Lower lobe of right lung (tissue), 2 donors: Measurements from ENCODE around the gene TENM4. TPM values are rescaled to one million over a fixed set of nuclear protein-coding genes. Genes with fewer than 3 reads are reported as not detected.

Experiments
- ATAC-seq, 2 donors: fragments of 200-7000 bp; cut with Tn5 transposase; one replicate each; pipeline ENCODE4 v1.9.1; 2020 to 2022; ENCODE audit warnings: mild to moderate bottlenecking in 2 of 2, moderate library complexity in 2 of 2
- DNase-seq: peaks from one replicate; pipeline ENCODE4 v3.0.0-alpha.2; 2020
- H3K27ac ChIP-seq: fragments of 200-600 bp; one replicate; pipeline ENCODE4 v1.8.0; 2022
- H3K27me3 ChIP-seq: fragments of 200-600 bp; one replicate; pipeline ENCODE4 v1.8.0; 2022; ENCODE audit warnings: low read depth
- H3K36me3 ChIP-seq: fragments of 200-600 bp; one replicate; pipeline ENCODE4 v1.8.0; 2022; ENCODE audit warnings: mild to moderate bottlenecking
- H3K4me1 ChIP-seq: fragments of 200-600 bp; one replicate; pipeline ENCODE4 v1.8.0; 2022
- H3K4me3 ChIP-seq: fragments of 200-600 bp; one replicate; pipeline ENCODE4 v1.8.0; 2022; ENCODE audit warnings: mild to moderate bottlenecking
- H3K9me3 ChIP-seq: fragments of 200-600 bp; one replicate; pipeline ENCODE4 v1.8.0; 2022
- CTCF ChIP-seq: fragments of 200-600 bp; IDR thresholded peaks from one replicate; pipeline ENCODE4 v1.8.0; 2022; ENCODE audit warnings: antibody characterized with exemption, mild to moderate bottlenecking
- intact Hi-C: fragments of 100-400 bp; cut with DNase I; formaldehyde crosslinking; loops from one replicate; pipeline ENCODE4 v1.11.0; 2022
- total RNA-seq: library from RNA; stranded (reverse); fragmentation: NEBNext Ultra II Directional; extraction: Animal tissue kit (Norgen Biotek cat#: 25700); gene quantifications from one replicate; pipeline ENCODE4 v1.2.1, GENCODE V29; 2021
- donor health status: DM: no; HTN: yes; CAD: no; lungs with severe emphysema.

TENM4 gene
- total RNA-seq, 1 donor from 2014 or later = 1.1 TPM

- Histone ChIP-seq H3K9me3 (no peaks in the 10 kb centered on the region), H3K27ac (no peak overlapping the region), H3K4me1 (peaks cover 3% of the 10 kb centered on the region), H3K27me3 (no peaks in the 10 kb centered on the region), H3K4me3 (no peak overlapping the region), H3K36me3 (no peaks in the 10 kb centered on the region)
- no peak for TF ChIP-seq CTCF
- ATAC-seq (peak; percentile 57 to 67), DNase-seq (no peak)
- intact Hi-C loops = no loop called here
These were observed 713.0 kb downstream of the TENM4 start for GRCh38 chr11:78727816-78728215.

DNA sequence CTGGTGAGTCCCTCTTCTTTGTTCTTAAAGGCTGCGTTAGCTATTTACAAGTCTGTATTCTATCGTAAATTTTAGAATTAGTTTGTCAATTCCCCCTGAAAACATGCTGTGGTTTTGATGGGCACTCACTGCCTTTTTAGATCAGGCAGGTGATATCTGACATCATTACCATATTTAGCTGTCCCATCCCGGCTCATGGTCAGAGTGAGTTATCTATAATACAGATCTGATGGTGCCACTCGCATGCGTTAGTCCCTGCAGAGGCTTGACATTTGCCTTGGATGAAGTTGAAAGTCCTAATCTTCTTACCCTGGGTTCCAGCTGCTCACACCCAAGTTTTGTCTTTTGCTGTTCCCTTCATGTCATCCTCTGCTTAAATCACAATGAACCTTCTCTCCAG is 715.6 kb downstream of the TENM4 start:
- Histone ChIP-seq H3K4me3 (no peak overlapping the region), H3K27me3 (no peaks in the 10 kb centered on the region), H3K27ac (no peak overlapping the region), H3K9me3 (no peaks in the 10 kb centered on the region), H3K4me1 (no peaks in the 10 kb centered on the region), H3K36me3 (no peaks in the 10 kb centered on the region)
- intact Hi-C loops = no loop called here
- no peak for TF ChIP-seq CTCF
- ATAC-seq (no peak), DNase-seq (no peak)

DNA sequence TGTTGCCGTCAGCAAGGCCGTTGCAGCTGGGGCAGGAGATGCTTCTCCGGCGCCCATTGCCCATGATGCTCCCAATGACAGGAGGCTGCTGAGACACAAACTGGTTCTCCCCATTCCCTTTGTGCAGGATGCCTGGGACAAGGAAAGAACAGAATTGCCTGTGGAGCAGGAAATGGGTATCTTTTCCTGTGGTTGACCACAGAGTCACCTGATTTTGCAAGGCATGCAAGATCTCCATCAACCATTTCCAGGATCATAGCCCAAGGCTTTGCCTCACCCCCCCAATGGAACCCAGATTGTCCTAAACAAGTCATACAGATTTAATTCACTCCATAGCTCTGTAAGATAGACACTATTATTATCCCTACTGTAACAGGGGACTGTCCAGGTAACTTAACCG is 718.0 kb downstream of the TENM4 start:
- H3K27ac ChIP-seq = no peak overlapping the region
- ATAC-seq = no peak
- H3K4me1 ChIP-seq = no peaks in the 10 kb centered on the region
- H3K36me3 ChIP-seq = no peaks in the 10 kb centered on the region
- H3K4me3 ChIP-seq = no peak overlapping the region
- intact Hi-C loops = no loop called here
- no peak for TF ChIP-seq CTCF
- no peaks in the 10 kb centered on the region for H3K27me3 ChIP-seq
- H3K9me3 ChIP-seq = no peaks in the 10 kb centered on the region
- DNase-seq = no peak

DNA sequence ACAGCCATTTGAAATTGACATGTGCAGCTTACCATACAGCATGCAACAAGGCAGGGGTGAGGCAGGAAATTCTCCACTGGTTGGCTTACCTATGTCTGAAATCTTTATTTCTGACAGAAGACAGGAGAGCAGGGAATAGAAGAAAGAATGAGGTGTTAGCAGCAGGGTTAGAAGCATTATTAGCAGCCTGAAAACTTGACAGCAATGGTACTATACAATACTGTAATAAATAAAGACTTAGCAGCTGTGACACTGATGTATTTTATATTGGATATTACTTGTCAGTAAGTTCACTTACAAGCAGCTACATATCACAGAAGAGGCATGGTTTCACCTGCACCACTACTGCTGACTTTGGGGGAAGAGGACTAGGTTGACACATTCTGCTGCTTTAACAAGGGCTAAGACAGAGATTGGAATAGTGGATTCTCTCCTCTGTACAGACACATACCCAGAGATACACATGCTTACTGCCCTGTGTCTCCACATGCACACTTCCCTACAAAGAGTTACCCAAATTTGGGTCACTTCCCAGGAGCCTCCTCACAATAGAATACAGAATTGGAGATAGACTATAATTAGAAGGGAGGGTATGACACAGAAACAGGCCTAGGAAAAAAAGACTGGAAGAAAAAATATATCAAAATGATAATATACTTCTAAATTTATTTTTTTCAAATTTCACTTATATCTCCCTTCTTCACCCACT is 720.4 kb downstream of the TENM4 start:
- intact Hi-C loops = no loop called here
- Histone ChIP-seq H3K27me3 (no peaks in the 10 kb centered on the region), H3K9me3 (no peaks in the 10 kb centered on the region), H3K4me3 (no peak overlapping the region), H3K36me3 (no peaks in the 10 kb centered on the region), H3K4me1 (no peaks in the 10 kb centered on the region), H3K27ac (no peak overlapping the region)
- no peak for ATAC-seq
- no peak for DNase-seq
- TF ChIP-seq CTCF = no peak

GRCh38 chr11:78717041-78717440 is 723.8 kb downstream of the TENM4 start:
- Histone ChIP-seq H3K4me1 (no peaks in the 10 kb centered on the region), H3K27me3 (no peaks in the 10 kb centered on the region), H3K27ac (no peak overlapping the region), H3K36me3 (no peaks in the 10 kb centered on the region), H3K4me3 (no peak overlapping the region), H3K9me3 (no peaks in the 10 kb centered on the region)
- no peak for TF ChIP-seq CTCF
- no peak for DNase-seq
- intact Hi-C loops = no loop called here
- ATAC-seq = no peak
